GM21619 (cell line): ENCODE measurements around the gene ENGASE.
"Not testable (repeated sequence)": the region's sequence is repeated elsewhere in the genome, so short reads cannot be mapped to it uniquely, and the experiment has no call there.

ENCODE experiments used
- ATAC-seq: cut with Tn5 transposase; IDR thresholded peaks from one replicate; pipeline ENCODE4 v1.9.1; 2021; ENCODE audit not compliant: unreplicated experiment

ENGASE gene, protein sequence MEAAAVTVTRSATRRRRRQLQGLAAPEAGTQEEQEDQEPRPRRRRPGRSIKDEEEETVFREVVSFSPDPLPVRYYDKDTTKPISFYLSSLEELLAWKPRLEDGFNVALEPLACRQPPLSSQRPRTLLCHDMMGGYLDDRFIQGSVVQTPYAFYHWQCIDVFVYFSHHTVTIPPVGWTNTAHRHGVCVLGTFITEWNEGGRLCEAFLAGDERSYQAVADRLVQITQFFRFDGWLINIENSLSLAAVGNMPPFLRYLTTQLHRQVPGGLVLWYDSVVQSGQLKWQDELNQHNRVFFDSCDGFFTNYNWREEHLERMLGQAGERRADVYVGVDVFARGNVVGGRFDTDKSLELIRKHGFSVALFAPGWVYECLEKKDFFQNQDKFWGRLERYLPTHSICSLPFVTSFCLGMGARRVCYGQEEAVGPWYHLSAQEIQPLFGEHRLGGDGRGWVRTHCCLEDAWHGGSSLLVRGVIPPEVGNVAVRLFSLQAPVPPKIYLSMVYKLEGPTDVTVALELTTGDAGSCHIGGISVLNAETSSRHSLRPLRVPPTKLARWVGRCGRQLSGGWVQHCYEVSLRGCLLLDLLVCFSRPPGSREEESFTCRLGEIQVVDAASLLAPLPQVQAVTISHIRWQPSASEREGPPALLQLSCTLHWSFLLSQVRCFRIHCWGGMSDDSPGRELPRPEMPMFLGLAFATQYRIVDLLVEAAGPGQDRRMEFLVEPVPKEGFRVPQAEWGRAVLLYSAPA

DNA sequence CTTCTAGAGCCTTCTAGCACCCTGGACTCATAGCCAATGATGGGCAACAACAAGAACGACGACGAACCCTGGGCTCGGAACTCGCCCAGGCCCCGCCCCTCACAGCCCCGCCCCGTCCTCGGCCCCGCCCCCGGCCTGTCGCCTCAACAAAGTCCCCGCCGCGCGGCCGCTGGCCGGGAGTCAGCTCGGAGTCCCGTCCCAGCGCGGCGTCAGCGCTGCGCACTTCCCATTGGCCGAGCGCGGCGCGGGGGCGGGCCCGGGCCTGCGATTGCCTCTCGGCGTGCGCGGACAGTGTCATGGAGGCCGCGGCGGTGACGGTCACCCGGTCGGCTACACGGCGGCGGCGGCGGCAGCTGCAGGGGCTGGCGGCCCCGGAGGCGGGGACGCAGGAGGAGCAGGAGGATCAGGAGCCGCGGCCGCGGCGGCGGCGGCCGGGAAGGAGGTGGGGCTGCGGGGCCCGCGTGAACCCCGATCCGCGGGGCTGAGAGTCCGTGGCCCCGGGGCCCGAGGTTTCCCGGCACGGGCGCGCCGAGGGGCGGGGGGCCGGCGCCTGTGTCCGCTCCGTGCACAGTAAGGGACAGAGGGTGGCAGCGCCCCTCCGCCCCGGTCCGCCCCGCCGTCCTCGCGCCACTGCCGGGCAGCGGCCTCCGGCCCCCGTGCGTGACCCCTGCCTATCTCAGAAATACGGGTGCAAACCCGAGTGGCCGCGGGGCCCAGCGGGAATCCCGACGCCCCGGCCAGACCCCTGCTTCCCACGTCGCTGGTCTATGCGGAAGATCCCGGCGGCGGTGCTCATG lies at the start of gene ENGASE:
ENGASE (plus strand) TSS at position 176 of the 797 bp plus-strand sequence; CDS start at position 297, 121 bp downstream.
- peak; percentile 87 for ATAC-seq

DNA sequence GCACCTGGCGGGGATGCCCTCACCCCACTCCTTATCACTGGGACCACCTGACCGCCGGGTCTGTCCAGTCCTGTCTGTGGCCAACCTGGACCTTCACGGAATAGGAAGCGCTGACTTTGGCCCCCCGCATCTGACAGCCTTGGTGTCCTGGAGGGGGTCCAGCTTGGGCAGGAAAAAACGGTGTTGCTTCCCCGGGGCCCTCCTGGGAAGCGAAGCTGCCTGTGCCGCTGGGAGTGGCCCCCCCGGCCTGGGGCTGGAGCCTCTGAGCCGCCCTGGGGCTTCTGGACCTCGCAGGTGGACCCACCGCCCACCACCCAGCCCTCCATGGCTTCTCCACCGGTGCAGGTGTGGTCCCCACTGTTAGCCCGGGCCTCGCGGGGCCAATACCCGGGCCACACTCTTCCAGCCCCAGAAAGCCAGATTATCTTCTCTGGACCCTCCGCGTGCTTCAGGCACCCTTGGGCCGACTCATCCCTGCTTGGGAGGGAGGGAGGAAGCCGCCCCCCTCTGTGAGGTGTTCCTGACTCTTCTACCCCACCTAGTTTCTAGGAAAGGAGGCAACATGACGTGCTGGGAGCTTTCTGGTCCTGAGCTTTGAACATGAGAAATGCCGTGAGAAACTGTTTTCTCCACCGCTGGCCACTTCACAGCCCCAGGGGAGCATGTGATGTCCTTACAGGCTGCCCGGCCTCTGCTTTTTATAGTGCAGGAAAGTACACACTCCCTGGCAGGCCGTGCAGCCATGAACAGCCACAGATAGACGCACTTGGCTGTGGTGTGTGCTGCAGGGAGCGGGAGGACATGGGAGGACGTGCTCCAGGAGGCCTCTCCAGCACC lies 49.5 kb upstream of the ENGASE start:
- no peak for ATAC-seq

DNA sequence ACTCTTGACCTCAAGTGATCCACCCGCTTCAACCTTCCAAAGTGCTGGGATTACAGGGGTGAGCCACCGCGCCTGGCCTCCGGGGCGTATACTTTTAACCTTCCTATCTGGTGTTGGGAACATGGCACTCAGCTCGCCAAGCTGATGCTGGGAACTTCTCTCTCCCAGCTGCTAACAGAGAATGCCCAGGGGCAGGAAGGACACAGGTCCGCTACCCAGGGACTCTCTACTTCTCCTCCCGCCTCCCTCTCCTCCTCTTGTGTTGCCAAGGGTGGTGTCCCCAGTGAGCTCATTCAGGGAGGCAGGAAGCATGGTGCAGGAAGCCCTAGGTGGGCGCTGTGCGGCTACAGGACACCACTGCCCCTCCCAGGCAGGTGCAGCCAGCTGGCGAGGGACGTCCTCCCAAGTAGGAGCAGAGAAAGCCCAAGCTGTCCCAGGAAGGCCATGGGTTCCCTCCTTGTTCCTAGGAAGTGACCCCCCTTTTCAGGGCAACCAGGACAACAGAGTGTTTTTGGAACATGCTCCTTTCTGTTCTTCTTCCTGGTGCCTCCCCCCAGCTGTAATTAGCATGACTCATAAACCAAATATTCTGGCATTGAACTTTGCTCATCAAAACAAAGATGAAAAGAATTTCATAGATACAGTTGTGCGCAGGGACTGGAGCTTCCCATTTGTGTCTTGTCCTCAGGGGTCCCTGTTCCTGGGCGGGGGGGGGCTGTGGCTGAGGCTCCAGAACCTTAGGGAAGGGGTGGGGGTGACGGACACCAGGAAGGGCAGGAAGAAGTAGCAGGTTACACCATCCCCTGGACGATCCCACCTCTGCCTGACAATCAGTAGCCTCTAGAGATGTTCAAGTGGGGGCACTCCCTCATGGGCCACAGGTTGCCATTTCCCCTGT lies 48.0 kb upstream of the ENGASE start:
- no peak for ATAC-seq

DNA sequence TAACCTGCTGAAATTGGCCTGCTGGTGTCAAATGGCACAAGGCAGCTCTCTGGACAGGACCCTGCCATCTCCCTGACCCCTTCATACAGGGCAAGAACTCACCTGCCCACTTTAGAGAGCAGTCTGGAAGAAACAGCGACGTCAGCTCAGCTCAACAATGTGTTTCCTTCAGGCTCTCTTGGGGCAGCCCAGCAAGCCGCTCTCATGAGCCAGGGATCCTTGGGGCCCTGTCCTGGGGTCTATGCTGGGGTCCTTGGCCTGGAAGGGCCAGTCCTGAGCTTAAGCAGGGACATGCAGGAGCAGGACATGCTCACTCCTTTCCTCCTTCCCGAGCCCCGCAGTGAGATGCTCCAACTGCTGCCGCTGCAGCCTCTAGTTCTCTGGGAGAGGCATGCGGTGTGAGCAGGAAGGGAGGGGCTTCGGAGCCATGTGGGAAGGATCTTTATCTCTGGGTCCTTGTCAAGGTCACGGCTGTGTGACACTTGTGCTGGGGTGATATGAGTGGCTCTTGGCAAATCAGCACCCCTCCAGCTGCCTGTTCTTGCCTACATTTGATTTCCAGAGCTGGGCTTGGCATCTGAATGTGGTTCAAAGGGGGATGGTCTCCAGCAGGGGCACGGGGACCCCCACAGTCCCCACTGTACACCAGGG lies 47.2 kb upstream of the ENGASE start:
- ATAC-seq: no peak

DNA sequence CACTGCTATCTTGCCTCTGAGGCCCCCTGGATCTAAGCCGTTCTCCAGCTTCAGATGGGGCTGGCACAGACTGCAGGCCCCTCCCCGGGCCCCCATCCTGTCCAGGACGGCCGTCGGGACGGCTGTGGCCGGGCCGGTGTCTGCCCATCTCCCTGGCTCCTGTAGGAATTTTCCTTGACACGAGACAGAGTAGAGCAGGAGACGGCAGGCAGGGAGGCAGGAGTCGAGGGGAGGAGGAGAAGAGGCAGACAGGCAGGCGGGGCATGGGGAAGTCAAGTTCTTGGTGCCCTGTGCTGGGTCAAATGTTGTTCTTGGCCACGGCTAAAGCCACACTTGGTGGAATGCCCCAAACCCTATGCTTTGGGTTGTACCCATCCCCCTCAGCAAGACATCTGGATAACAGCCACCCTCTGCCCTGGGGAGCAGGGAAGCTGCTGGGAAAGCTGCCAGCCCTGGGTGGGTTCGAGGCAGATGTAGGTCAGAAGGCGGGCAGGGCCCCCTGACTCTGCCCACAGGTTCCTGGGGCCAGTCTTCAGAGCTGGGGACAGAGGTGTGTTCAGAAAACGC lies 46.6 kb upstream of the ENGASE start:
- ATAC-seq: no peak

DNA sequence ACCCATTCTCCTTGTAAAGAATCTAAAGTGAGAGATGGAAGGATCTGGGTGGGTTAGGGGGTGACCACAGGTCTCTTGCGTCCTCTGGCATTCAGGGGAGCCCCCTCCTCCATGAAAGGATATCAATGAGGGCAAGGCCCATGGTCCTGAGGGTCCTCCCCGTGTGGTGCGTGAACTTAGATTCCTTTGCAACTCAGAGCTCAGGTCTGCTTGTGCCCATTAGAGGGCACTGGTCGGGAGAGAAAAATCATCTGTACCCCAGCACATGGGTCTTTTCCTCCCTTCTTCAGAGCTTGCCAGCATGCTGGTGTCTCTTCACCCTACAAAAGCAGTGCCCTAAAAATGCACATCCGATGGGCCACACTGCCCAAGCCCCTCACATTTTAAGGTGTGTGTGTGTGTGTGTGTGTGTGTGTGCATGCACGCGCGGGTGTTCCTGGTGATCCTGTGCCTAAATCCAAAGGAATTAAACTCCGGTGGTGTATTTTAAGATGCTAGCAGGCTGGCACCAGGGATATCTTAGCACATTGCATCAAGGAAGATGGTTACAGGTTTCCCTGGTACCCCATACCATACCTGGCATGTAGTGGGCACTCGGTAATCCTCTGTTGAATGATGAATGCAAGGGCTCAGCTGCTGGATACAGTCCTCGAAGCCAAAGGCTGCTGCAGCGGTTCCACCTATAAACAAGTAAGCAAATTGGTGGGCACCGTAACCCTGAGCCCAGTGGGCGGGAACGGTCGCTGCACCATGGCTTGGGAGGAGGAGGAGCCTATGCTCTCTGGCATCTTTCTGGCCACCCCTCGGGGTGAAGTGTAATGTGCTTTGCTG lies 45.9 kb upstream of the ENGASE start:
- no peak for ATAC-seq

DNA sequence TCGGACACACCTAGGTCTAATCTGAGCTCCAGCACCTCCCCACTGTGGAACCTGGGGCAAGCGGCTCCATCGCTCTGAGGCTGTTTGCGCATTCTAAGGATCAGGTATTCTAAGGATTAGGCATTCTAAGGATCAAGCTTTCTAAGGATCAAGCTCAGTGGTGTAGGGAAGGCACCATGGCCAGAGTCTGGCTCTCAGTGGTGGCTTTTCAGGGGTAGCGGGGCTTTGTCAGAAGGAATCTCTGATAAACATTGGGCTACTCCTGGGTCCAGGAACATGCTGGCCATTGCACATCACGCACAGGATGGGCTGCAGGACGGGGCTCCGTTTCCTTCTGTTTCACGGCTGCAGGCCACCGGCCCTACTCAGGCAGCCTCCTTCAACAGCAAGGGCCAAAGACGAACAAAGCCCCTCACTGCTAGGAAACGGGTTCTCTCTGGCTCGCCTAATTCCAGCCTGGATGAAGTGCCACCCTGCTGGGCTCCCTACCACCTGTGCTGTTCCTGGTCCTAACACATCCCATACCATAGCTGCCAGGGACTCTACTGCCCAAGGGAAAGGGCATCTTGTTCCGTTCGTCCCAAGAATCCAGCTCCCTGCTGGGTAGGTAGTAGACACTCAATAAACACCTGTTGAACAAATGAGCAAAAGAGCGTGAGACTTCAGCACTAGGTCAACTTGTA lies 45.2 kb upstream of the ENGASE start:
- ATAC-seq: no peak

DNA sequence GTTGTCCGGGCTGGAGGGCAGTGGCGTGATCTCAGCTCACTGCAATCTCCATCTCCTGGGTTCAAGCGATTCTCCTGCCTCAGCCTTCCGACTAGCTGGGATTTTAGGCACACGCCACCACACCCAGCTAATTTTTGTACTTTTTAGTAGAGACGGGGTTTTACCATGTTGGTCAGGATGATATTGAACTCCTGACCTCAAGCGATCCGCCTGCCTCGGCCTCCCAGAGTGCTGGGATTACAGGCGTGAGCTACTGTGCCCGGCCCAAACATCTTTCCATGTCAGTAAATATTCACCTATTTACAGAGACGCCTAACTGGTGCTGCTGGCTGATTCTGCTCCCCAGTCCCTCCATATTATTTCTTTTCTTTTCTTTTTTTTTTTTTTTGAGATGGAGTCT lies 44.0 kb upstream of the ENGASE start:
- ATAC-seq: not testable (repeated sequence)

DNA sequence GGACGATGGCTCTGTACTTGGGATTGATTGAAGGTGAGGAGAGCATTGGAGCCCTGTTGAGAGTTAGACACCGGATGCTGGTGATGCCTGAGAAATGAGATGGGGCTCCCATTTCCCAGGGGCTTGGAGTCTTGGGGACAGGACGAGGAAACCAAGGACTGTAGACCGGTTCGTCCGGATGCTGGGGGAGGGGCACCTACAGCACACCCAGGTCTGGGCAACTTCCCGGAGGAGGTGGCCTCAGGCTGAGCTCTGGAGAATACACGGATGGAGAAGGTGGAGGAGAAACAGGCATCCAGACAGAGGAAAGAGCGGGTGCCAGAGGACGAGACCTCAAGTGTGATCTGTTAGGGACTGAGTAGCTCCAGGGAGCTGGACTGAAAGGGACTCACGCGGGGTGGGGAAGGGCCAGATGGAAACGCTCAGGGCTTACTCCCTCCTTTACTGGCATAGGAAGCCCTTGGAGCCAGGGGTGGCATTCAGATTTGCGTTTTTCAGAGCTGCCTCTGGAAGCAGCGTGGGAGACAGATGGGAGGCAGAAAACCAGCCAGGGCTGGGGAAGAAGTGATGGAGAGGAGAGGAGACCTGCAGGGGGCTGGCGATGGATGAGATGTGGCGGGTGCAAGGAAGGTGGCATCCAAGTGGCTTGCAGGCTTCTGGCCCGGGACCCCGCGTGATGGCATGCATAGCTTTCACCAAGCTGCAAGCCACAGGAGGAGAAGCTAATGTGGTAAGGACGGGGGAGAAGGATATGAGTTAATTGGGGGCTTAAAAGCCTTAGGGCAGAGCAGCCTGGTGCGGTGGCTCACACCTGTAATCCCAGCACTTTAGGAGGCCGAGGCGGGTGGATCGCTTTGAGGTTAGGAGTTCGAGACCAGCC lies 42.4 kb upstream of the ENGASE start:
- ATAC-seq: no peak

DNA sequence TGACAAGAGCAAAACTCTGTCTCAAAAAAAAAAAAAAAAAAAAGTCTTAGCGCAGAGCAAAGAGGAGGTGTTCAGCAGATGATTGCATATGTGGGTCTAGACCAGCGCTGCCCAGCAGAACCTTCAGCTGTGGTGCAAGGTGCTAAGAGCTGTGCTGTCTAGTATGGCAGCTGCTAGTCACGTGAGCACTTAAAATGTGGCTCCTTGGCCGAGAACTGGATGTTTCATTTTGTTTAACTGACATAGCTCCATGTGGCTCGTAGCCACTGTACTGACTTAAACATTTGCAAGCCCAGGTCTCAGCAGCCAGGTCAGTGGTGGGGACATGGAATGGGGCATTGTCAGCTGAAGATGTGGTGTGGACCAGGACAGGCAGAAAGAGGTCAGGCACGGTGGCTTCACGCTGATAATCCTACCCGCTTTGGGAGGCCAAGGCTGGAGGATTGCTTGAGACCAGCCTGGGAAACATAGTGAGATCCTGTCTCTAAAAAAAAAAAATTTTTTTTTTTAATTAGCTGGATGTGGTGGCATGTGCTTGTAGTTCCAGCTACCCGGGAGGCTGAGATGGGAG lies 41.5 kb upstream of the ENGASE start:
- no peak for ATAC-seq

DNA sequence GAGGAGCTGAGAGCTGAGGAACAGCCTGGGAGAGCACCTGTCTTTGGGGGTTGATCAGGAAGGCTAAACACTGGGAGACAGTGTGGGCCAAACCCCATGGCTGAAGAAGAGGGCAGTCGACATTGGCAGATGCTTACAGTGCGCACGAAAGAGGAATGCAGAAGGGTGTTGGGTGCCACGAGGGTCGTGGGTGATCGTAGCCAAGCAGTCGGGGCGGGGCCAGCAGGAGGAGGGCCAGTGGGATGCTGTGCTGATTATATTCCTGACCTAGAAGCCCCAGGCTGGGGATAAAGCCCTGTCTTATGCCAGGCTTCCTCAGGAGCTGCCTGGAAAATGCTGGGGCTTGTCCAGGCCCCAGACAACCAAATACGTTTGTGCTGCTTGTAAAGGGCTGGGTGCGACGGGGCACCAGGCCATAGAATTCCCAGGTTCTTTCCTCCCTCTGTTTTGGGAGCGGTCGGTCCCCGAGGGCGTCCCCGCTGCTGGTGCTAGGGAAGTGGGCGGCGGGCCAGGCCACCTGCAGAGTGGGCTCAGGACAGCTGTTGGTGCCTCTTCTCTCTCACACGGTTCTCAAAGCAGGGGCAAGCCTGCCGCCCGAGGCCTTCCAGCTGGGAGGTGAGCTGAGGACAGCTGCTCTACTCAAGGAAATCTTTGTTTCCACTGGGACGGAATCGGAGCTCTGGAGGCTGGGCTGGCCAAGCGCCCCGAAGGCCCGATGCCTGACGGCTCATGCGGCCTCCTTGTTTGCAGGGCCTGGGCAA lies 40.7 kb upstream of the ENGASE start:
- no peak for ATAC-seq

DNA sequence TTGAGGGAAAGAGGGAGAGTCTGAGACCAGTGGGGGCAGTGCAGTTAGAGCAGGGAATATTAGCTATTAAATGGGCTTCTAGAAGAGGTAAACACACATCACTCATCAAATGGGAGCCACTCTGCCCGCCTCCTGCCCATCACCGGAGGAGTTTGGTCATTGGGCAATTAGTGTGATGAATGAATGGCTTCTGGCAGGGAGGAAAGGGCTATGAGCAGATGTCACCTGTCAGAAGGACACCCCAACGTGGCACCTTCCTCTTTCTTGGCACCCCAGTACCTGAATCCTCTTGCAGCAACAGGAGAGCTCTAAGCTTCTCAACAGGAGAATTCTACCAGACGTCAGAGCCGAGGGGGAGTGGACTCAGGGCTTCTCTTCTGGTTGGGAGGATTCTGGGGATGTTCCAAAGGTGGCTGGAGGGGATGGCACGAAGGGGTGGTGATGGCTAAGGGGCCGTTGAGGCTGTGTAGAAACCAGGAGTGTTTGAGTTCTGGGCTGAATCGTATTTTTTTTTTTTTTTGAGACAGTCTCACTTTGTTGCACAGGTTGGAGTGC lies 39.6 kb upstream of the ENGASE start:
- ATAC-seq: no peak

DNA sequence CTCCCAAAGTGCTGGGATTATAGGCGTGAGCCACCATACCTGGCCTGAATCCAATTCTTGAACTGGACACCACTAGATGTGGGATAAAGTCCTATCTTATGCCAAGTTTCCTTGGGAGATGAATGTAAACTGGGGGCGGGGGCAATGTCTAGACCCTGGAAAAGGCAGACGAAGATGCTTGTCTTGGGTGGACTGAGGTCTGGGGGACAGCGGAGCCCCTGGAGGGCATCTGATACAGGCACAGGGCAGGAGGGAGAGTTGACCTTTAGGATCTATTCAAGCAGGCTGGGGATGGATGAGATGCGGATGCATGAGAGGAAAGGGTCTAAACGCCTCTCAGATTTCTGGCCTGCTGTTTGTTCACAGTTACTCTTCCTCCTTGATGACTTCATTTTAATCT lies 38.9 kb upstream of the ENGASE start:
- no peak for ATAC-seq

DNA sequence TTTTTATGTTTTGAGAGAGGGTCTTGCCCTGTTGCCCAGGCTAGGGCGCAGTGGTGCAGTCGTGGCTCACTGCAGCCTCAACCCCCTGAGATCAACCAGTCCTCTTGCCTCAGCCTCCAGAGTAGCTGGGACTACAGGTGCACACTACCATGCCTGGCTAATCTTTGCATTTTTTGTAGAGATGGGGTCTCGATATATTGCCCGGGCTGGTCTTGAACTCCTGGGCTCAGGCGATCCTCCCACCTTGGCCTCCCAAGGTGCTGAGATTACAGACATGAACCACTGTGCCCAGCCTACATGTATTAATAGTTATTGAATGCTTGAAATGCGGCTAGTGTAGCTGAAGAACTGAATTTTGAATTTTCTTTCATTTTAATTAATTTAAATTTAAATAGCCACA lies 38.4 kb upstream of the ENGASE start:
- no peak for ATAC-seq

DNA sequence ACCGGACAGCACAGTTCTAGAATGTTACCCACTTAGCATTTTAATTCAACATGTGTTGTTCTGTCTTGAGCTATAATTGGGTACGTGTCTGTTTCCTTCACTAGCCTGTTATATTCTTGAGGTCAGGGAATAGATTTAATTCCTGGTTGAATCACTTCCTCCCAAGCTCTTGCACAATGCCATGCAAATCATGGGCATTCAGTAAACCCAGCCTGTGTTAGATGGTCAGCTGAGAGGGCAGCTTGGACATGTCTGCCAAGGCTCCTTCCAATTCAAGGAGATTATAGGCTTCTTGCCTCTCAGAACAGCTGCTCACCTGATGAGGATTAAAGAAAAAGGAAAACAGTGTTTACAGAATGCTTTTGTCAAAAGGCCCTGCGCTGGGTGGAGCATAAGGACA lies 38.0 kb upstream of the ENGASE start:
- ATAC-seq: no peak
